ENCODE measurements around the gene GDF15.

DNA sequence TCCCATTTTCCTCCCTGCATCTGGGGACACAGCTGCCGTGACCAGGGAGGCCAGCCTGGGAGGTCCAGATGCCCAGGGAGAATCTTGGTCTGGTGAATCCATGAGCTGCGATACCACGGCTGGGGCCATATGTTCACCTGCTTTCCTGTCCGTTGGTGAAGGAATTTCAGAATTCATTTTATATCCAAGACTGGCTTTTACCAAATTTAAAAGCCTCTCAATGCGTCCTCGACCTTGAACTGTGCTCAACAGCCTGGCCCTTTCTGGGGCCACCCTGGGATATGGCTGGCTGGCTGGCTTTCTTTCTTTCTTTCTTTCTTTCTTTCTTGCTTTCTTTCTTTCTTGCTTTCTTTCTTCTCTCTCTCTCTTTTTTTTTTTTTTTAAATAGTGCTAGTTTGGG, 22.2 kb upstream of the GDF15 start:
- no peak for TF ChIP-seq ZEB2 (tag by site-specific recombination; IDR thresholded peaks at IDR 0.05)
- TF ChIP-seq ZNF670 (tag by site-specific recombination; IDR thresholded peaks at IDR 0.05; ENCODE audit: low read depth): no peak
- no peak for TF ChIP-seq ZNF157 (tag by site-specific recombination; IDR thresholded peaks at IDR 0.05)
- no peak for TF ChIP-seq ZNF266 (tag by site-specific recombination; IDR thresholded peaks at IDR 0.05; ENCODE audit: low read depth)
